ENCODE data around the gene NEU4. TPM values are rescaled to one million over a fixed set of nuclear protein-coding genes. Genes with fewer than 3 reads are reported as not detected.

The NEU4 gene
- total and polyA plus RNA-seq, 7 donors: 0.36 to 66.1 (median 9.9) TPM; not detected in 1

- Histone ChIP-seq H3K4me3 (no peak overlapping the region), H3K4me1 (no peaks in the 10 kb centered on the region), H3K36me3 (no peaks in the 10 kb centered on the region), H3K9me3 (no peaks in the 10 kb centered on the region), H3K27me3 (peaks cover 0 to 14% (median 0%) of the 10 kb centered on the region in 3 donors), H3K27ac (no peak overlapping the region)
- WGBS, 2 donors: 14 to 66% methylated on average over 31 of the region's 31 CpGs
- no peak for DNase-seq
- intact Hi-C loops (cut with DNase I): no loop called here
- no peak for TF ChIP-seq EP300 (IDR thresholded peaks at IDR 0.05)
- TF ChIP-seq POLR2AphosphoS5 (IDR thresholded peaks at IDR 0.05): no peak
- no peak for TF ChIP-seq POLR2A (IDR thresholded peaks at IDR 0.05)
- no peak for TF ChIP-seq CTCF (IDR thresholded peaks at IDR 0.05)
Measured at GRCh38 chr2:241795021-241795999, 13.7 kb upstream of the NEU4 start.

- intact Hi-C loops (cut with DNase I): no loop called here
- no peak for DNase-seq
- peaks cover 0 to 17% (median 0%) of the 10 kb centered on the region in 3 donors for H3K27me3 ChIP-seq
Measured at GRCh38 chr2:241796209-241796608, 12.8 kb upstream of the NEU4 start.

GRCh38 chr2:241796610-241797138 is 12.3 kb upstream of the NEU4 start:
- WGBS, 2 donors: 31 to 86% methylated on average over 13 of the region's 13 CpGs
- Histone ChIP-seq H3K27ac (no peak overlapping the region), H3K4me1 (no peaks in the 10 kb centered on the region), H3K36me3 (no peaks in the 10 kb centered on the region), H3K9me3 (no peaks in the 10 kb centered on the region), H3K4me3 (no peak overlapping the region), H3K27me3 (peaks cover 0 to 21% (median 0%) of the 10 kb centered on the region in 3 donors)
- intact Hi-C loops (cut with DNase I): no loop called here
- DNase-seq: peak; percentile 61
- TF ChIP-seq POLR2AphosphoS5 (IDR thresholded peaks at IDR 0.05): no peak
- TF ChIP-seq CTCF (IDR thresholded peaks at IDR 0.05): no peak
- TF ChIP-seq EP300 (IDR thresholded peaks at IDR 0.05): no peak
- TF ChIP-seq POLR2A (IDR thresholded peaks at IDR 0.05): no peak

More at GRCh38 chr2:241796209-241796608, 12.8 kb upstream of the NEU4 start:
- H3K4me1 ChIP-seq: no peaks in the 10 kb centered on the region
- H3K36me3 ChIP-seq: no peaks in the 10 kb centered on the region
- TF ChIP-seq POLR2AphosphoS5 (IDR thresholded peaks at IDR 0.05) (no peak), EP300 (IDR thresholded peaks at IDR 0.05) (no peak), POLR2A (IDR thresholded peaks at IDR 0.05) (no peak), CTCF (IDR thresholded peaks at IDR 0.05) (no peak)
- no peak overlapping the region for H3K27ac ChIP-seq
- WGBS, 2 donors: 69 to 94% methylated on average over 13 of the region's 13 CpGs
- H3K4me3 ChIP-seq: no peak overlapping the region
- no peaks in the 10 kb centered on the region for H3K9me3 ChIP-seq

GRCh38 chr2:241797441-241798080 is 11.4 kb upstream of the NEU4 start:
- intact Hi-C loops (cut with DNase I): no loop called here
- H3K36me3 ChIP-seq: no peaks in the 10 kb centered on the region
- 18 to 71% methylated on average over 19 of the region's 19 CpGs for WGBS, 2 donors
- H3K4me1 ChIP-seq: no peaks in the 10 kb centered on the region
- TF ChIP-seq POLR2A (IDR thresholded peaks at IDR 0.05): no peak
- TF ChIP-seq EP300 (IDR thresholded peaks at IDR 0.05): no peak
- no peak for TF ChIP-seq POLR2AphosphoS5 (IDR thresholded peaks at IDR 0.05)
- no peak for TF ChIP-seq CTCF (IDR thresholded peaks at IDR 0.05)
- no peak overlapping the region for H3K27ac ChIP-seq
- no peak for DNase-seq
- H3K4me3 ChIP-seq: no peak overlapping the region
- no peaks in the 10 kb centered on the region for H3K9me3 ChIP-seq
- H3K27me3 ChIP-seq: peaks cover 0 to 30% (median 4%) of the 10 kb centered on the region in 3 donors

All from sigmoid colon (tissue), 7 donors.